Ishikawa (cell line): ENCODE data around the gene HSD17B12.

Experiments
- CEBPB ChIP-seq: IDR thresholded peaks from 2 replicates; pipeline ENCODE4 v1.6.1; 2012
- CREB1 ChIP-seq: IDR thresholded peaks from 2 replicates; pipeline ENCODE4 v1.6.1; 2012; ENCODE audit warnings: low read depth
- EGR1 ChIP-seq: IDR thresholded peaks from 2 replicates; pipeline ENCODE4 v1.6.1; 2012
- EP300 ChIP-seq: IDR thresholded peaks from 2 replicates; pipeline ENCODE4 v1.6.1; 2012; ENCODE audit warnings: borderline replicate concordance
- FOXM1 ChIP-seq: IDR thresholded peaks from 2 replicates; pipeline ENCODE4 v1.6.1; 2012; ENCODE audit warnings: low read depth, borderline replicate concordance
- MAX ChIP-seq: IDR thresholded peaks from 2 replicates; pipeline ENCODE4 v1.6.1; 2012
- NFIC ChIP-seq: IDR thresholded peaks from 2 replicates; pipeline ENCODE4 v1.6.1; 2012
- RAD21 ChIP-seq: IDR thresholded peaks from 2 replicates; pipeline ENCODE4 v1.6.1; 2012; ENCODE audit warnings: low read depth
- REST ChIP-seq: IDR thresholded peaks from 2 replicates; pipeline ENCODE4 v1.6.1; 2012; ENCODE audit warnings: low read depth, mild to moderate bottlenecking
- TAF1 ChIP-seq: IDR thresholded peaks from 2 replicates; pipeline ENCODE4 v1.6.1; 2012; ENCODE audit warnings: low read depth, mild to moderate bottlenecking
- TCF12 ChIP-seq: IDR thresholded peaks from 2 replicates; pipeline ENCODE4 v1.6.1; 2012; ENCODE audit warnings: low read depth
- TEAD4 ChIP-seq: IDR thresholded peaks from 2 replicates; pipeline ENCODE4 v1.6.1; 2012
- USF1 ChIP-seq: IDR thresholded peaks from 2 replicates; pipeline ENCODE4 v1.6.1; 2012
- YY1 ChIP-seq: IDR thresholded peaks from 2 replicates; pipeline ENCODE4 v1.6.1; 2012; ENCODE audit warnings: low read depth
- ZBTB7A ChIP-seq: IDR thresholded peaks from 2 replicates; pipeline ENCODE4 v1.6.1; 2012; ENCODE audit warnings: low read depth

Gene HSD17B12

GRCh38 chr11:43639920-43640319 is 40.6 kb upstream of the HSD17B12 start:
- no peak for TF ChIP-seq MAX
- no peak for TF ChIP-seq FOXM1
- no peak for TF ChIP-seq TCF12
- TF ChIP-seq ZBTB7A: no peak
- TF ChIP-seq RAD21: no peak
- TF ChIP-seq TAF1: no peak
- TF ChIP-seq TEAD4: no peak
- TF ChIP-seq REST: no peak

GRCh38 chr11:43643898-43644620 is 36.5 kb upstream of the HSD17B12 start:
- TF ChIP-seq NFIC: peak; percentile 44; the same call in 1 of the 2 replicates
- peak; percentile 98 for TF ChIP-seq YY1
- TF ChIP-seq USF1: no peak
- peak; percentile 47 for TF ChIP-seq MAX
- TF ChIP-seq EP300: no peak
- no peak for TF ChIP-seq FOXM1
- TF ChIP-seq EGR1: 0 out of 2 replicates have a peak, but pooled peaks have one; percentile 19
- TF ChIP-seq TEAD4: 0 out of 2 replicates have a peak, but pooled peaks have one; percentile 11
- peak; percentile 3; the same call in 1 of the 2 replicates for TF ChIP-seq RAD21
- TF ChIP-seq CEBPB: no peak
- TF ChIP-seq TCF12: peak; percentile 69
- TF ChIP-seq TAF1: peak; percentile 89

- TF ChIP-seq EP300 (no peak), CREB1 (no peak), RAD21 (no peak), NFIC (no peak), FOXM1 (no peak), TCF12 (no peak), TAF1 (no peak), MAX (no peak)
Measured at GRCh38 chr11:43644621-43645299, 35.8 kb upstream of the HSD17B12 start.

GRCh38 chr11:43646767-43647166 is 33.8 kb upstream of the HSD17B12 start:
- TF ChIP-seq EGR1: no peak
- TF ChIP-seq TAF1: no peak
- no peak for TF ChIP-seq TCF12
- no peak for TF ChIP-seq CREB1
- TF ChIP-seq EP300: no peak
- no peak for TF ChIP-seq NFIC
- no peak for TF ChIP-seq CEBPB
- TF ChIP-seq ZBTB7A: no peak
- TF ChIP-seq YY1: no peak
- no peak for TF ChIP-seq TEAD4
- no peak for TF ChIP-seq RAD21
- TF ChIP-seq FOXM1: no peak
- no peak for TF ChIP-seq MAX

GRCh38 chr11:43648888-43649287 is 31.6 kb upstream of the HSD17B12 start:
- TF ChIP-seq RAD21: no peak

- no peak for TF ChIP-seq TAF1
Measured at GRCh38 chr11:43649501-43649900, 31.0 kb upstream of the HSD17B12 start.

GRCh38 chr11:43649921-43650320 is 30.6 kb upstream of the HSD17B12 start:
- no peak for TF ChIP-seq TEAD4
- TF ChIP-seq YY1: no peak
- TF ChIP-seq REST: no peak
- TF ChIP-seq TCF12: no peak
- no peak for TF ChIP-seq ZBTB7A
